Measurements from ENCODE around the gene GANAB.
A peak's percentile ranks its signal among the peaks of the same experiment; 100 is the strongest.
"Not testable (repeated sequence)": the region's sequence is repeated elsewhere in the genome, so short reads cannot be mapped to it uniquely, and the experiment has no call there.

Gene GANAB

GRCh38 chr11:62645946-62646824, at the start of gene GANAB:
Gene GANAB (minus strand): TSS chr11:62646613. CDS start chr11:62646599, 14 bp downstream.
- ChIA-PET POLR2A (ENCODE audit: low non-redundant PET) (interaction anchor here (0.6 kb wide), 3 partner anchors 13 to 55 kb away, joined by 4 read pairs; partner anchors contain the start of gene TUT1), CTCF (interaction anchor here (0.8 kb wide), 1 partner anchor 252 kb away, joined by 3 read pairs; no protein-coding TSS in a partner anchor)
- DNase-seq (ENCODE audit: low spot score) = peak; percentile 99
- peak within 1 kb of the TSS; percentile 87 for H3K27ac ChIP-seq
- no peak for TF ChIP-seq CTCF (conservative IDR thresholded peaks at IDR 0.05; ENCODE audit: low read depth)

GRCh38 chr11:62694455-62695167, 48.2 kb upstream of the GANAB start:
- peak overlapping the region; percentile 54 for H3K27ac ChIP-seq
- CTCF ChIA-PET = interaction anchor here (0.6 to 1.8 kb wide), 4 partner anchors 12 to 18 kb away, joined by 3 to 17 read pairs (median 5); partner anchors contain the start of genes BSCL2 and GNG3
- no peak for DNase-seq (ENCODE audit: low spot score)
- POLR2A ChIA-PET (ENCODE audit: low non-redundant PET) = no interaction called here
- TF ChIP-seq CTCF (conservative IDR thresholded peaks at IDR 0.05; ENCODE audit: low read depth) = peak; percentile 74

- peak overlapping the region; percentile 54 for H3K27ac ChIP-seq
- POLR2A ChIA-PET (ENCODE audit: low non-redundant PET); DNase-seq (ENCODE audit: low spot score): not testable (repeated sequence)
- CTCF ChIA-PET = interaction anchor here (0.6 to 1.8 kb wide), 3 partner anchors 12 to 24 kb away, joined by 6 to 17 read pairs (median 7); partner anchors contain the start of genes BSCL2 and GNG3
Measured at GRCh38 chr11:62693624-62694023, 47.2 kb upstream of the GANAB start.

GRCh38 chr11:62689421-62690183, 43.2 kb upstream of the GANAB start, which contains the start of gene LRRN4CL:
Gene LRRN4CL (minus strand): TSS chr11:62689530. CDS start chr11:62688508, 1,022 bp downstream.
- ChIA-PET CTCF (interaction anchor here (0.6 to 1.9 kb wide), 3 partner anchors 9 to 97 kb away, joined by 3 to 8 read pairs (median 3); no protein-coding TSS in a partner anchor), POLR2A (ENCODE audit: low non-redundant PET) (interaction anchor here (0.7 to 1.1 kb wide), 2 partner anchors 44 to 166 kb away, joined by 3 to 4 read pairs; no protein-coding TSS in a partner anchor)
- peak within 1 kb of the TSS; percentile 70 for H3K27ac ChIP-seq
- DNase-seq (ENCODE audit: low spot score) = peak; percentile 61
- TF ChIP-seq CTCF (conservative IDR thresholded peaks at IDR 0.05; ENCODE audit: low read depth) = no peak

GRCh38 chr11:62688491-62688890, 42.1 kb upstream of the GANAB start:
- no peak for DNase-seq (ENCODE audit: low spot score)
- ChIA-PET CTCF (no interaction called here), POLR2A (ENCODE audit: low non-redundant PET) (no interaction called here)
- H3K27ac ChIP-seq = no peak overlapping the region
- no peak for TF ChIP-seq CTCF (conservative IDR thresholded peaks at IDR 0.05; ENCODE audit: low read depth)

- CTCF ChIA-PET = interaction anchor here (0.6 kb wide), 1 partner anchor 38 kb away, joined by 3 read pairs; no protein-coding TSS in a partner anchor
- no peak overlapping the region for H3K27ac ChIP-seq
- no peak for TF ChIP-seq CTCF (conservative IDR thresholded peaks at IDR 0.05; ENCODE audit: low read depth)
- DNase-seq (ENCODE audit: low spot score) = no peak
- POLR2A ChIA-PET (ENCODE audit: low non-redundant PET) = no interaction called here
Measured at GRCh38 chr11:62687508-62688396, 41.3 kb upstream of the GANAB start.

All from RWPE1 (cell line).